Stomach smooth muscle (tissue), 2 donors: Measurements from ENCODE around the gene LMO3.

ENCODE experiments used
- H3K27ac ChIP-seq: one replicate; pipeline ENCODE4 v1.7.0; 2013; ENCODE audit warnings: mild to moderate bottlenecking, low read length, inconsistent platforms
- H3K27me3 ChIP-seq, 2 donors: one replicate each; pipeline ENCODE4 v1.7.0; 2013; ENCODE audit warnings: low read length in 2 of 2; ENCODE audit not compliant: insufficient read depth in 2 of 2, control insufficient read depth in 1 of 2
- H3K36me3 ChIP-seq, 2 donors: one replicate each; pipeline ENCODE4 v1.7.0; 2013; ENCODE audit warnings: low read length in 2 of 2; ENCODE audit not compliant: control insufficient read depth in 2 of 2, insufficient read depth in 2 of 2
- H3K4me1 ChIP-seq: one replicate; pipeline ENCODE4 v1.7.0; 2013; ENCODE audit warnings: low read length; ENCODE audit not compliant: control insufficient read depth, insufficient read depth
- H3K4me3 ChIP-seq, 2 donors: one replicate each; pipeline ENCODE4 v1.7.0; 2013; ENCODE audit warnings: low read length in 2 of 2
- H3K9ac ChIP-seq, 2 donors: one replicate each; pipeline ENCODE4 v1.7.0; 2013; ENCODE audit warnings: low read length in 2 of 2, mild to moderate bottlenecking in 1 of 2
- H3K9me3 ChIP-seq, 2 donors: one replicate each; pipeline ENCODE4 v1.7.0; 2013; ENCODE audit warnings: low read length in 2 of 2; ENCODE audit not compliant: control insufficient read depth in 2 of 2
- donor health status: healthy.
- donor health status: Pancreatic carcinoma.

Gene LMO3

GRCh38 chr12:16602412-16602811 lies 3.5 kb downstream of the LMO3 start:
- peak overlapping the region; percentile 81 for H3K27ac ChIP-seq
- no peaks in the 10 kb centered on the region for H3K27me3 ChIP-seq
- no peaks in the 10 kb centered on the region for H3K9me3 ChIP-seq
- no peak overlapping the region for H3K9ac ChIP-seq
- H3K4me1 ChIP-seq = no peaks in the 10 kb centered on the region
- peak overlapping the region in 1 of 2 donors; percentile 44 for H3K4me3 ChIP-seq
- H3K36me3 ChIP-seq = no peaks in the 10 kb centered on the region

GRCh38 chr12:16600525-16600924 lies 5.4 kb downstream of the LMO3 start:
- H3K4me1 ChIP-seq = no peaks in the 10 kb centered on the region
- H3K9ac ChIP-seq = no peak overlapping the region
- H3K9me3 ChIP-seq = no peaks in the 10 kb centered on the region
- H3K4me3 ChIP-seq = peak overlapping the region in 1 of 2 donors; percentile 41
- no peaks in the 10 kb centered on the region for H3K27me3 ChIP-seq
- H3K27ac ChIP-seq = peak overlapping the region; percentile 41
- no peaks in the 10 kb centered on the region for H3K36me3 ChIP-seq

GRCh38 chr12:16599081-16599480 lies 6.9 kb downstream of the LMO3 start:
- no peaks in the 10 kb centered on the region for H3K27me3 ChIP-seq
- no peaks in the 10 kb centered on the region for H3K36me3 ChIP-seq
- peak overlapping the region; percentile 0 to 23 for H3K4me3 ChIP-seq
- no peaks in the 10 kb centered on the region for H3K4me1 ChIP-seq
- no peaks in the 10 kb centered on the region for H3K9me3 ChIP-seq
- H3K9ac ChIP-seq = peak overlapping the region in 1 of 2 donors; percentile 21
- H3K27ac ChIP-seq = peak overlapping the region; percentile 78

GRCh38 chr12:16594797-16595196 lies 11.2 kb downstream of the LMO3 start:
- no peak overlapping the region for H3K4me3 ChIP-seq
- no peaks in the 10 kb centered on the region for H3K9me3 ChIP-seq
- H3K27ac ChIP-seq = no peak overlapping the region

GRCh38 chr12:16593546-16593945 lies 12.4 kb downstream of the LMO3 start:
- no peaks in the 10 kb centered on the region for H3K4me1 ChIP-seq
- H3K9ac ChIP-seq = no peak overlapping the region
- H3K27me3 ChIP-seq = no peaks in the 10 kb centered on the region
- H3K4me3 ChIP-seq = no peak overlapping the region
- no peaks in the 10 kb centered on the region for H3K36me3 ChIP-seq
- H3K9me3 ChIP-seq = no peaks in the 10 kb centered on the region
- H3K27ac ChIP-seq = no peak overlapping the region

More at GRCh38 chr12:16594797-16595196, 11.2 kb downstream of the LMO3 start:
- Histone ChIP-seq H3K9ac (no peak overlapping the region), H3K27me3 (no peaks in the 10 kb centered on the region), H3K36me3 (no peaks in the 10 kb centered on the region), H3K4me1 (no peaks in the 10 kb centered on the region)

GRCh38 chr12:16590645-16591044 lies 15.3 kb downstream of the LMO3 start:
- Histone ChIP-seq H3K9me3 (no peaks in the 10 kb centered on the region), H3K9ac (no peak overlapping the region), H3K36me3 (no peaks in the 10 kb centered on the region), H3K27me3 (no peaks in the 10 kb centered on the region), H3K27ac (no peak overlapping the region), H3K4me1 (peaks cover 3% of the 10 kb centered on the region), H3K4me3 (no peak overlapping the region)

GRCh38 chr12:16588812-16589211 lies 17.1 kb downstream of the LMO3 start:
- H3K27me3 ChIP-seq = no peaks in the 10 kb centered on the region
- H3K9ac ChIP-seq = no peak overlapping the region
- H3K9me3 ChIP-seq = no peaks in the 10 kb centered on the region
- H3K4me1 ChIP-seq = peaks cover 3% of the 10 kb centered on the region
- H3K36me3 ChIP-seq = no peaks in the 10 kb centered on the region
- H3K27ac ChIP-seq = no peak overlapping the region
- H3K4me3 ChIP-seq = no peak overlapping the region

GRCh38 chr12:16587514-16587913 lies 18.4 kb downstream of the LMO3 start:
- H3K27ac ChIP-seq = peak overlapping the region; percentile 82

GRCh38 chr12:16587110-16587453 lies 18.9 kb downstream of the LMO3 start:
- Histone ChIP-seq H3K9ac (no peak overlapping the region), H3K27me3 (no peaks in the 10 kb centered on the region), H3K4me3 (peak overlapping the region in 1 of 2 donors; percentile 24)

More at GRCh38 chr12:16587514-16587913, 18.4 kb downstream of the LMO3 start:
- Histone ChIP-seq H3K9me3 (no peaks in the 10 kb centered on the region), H3K27me3 (no peaks in the 10 kb centered on the region), H3K4me3 (peak overlapping the region in 1 of 2 donors; percentile 24), H3K4me1 (peaks cover 3% of the 10 kb centered on the region), H3K36me3 (no peaks in the 10 kb centered on the region), H3K9ac (peak overlapping the region in 1 of 2 donors; percentile 52)

GRCh38 chr12:16586350-16587109 lies 19.4 kb downstream of the LMO3 start:
- Histone ChIP-seq H3K4me3 (peak overlapping the region in 1 of 2 donors; percentile 24), H3K9ac (no peak overlapping the region), H3K27ac (peak overlapping the region; percentile 82), H3K9me3 (no peaks in the 10 kb centered on the region), H3K27me3 (no peaks in the 10 kb centered on the region), H3K36me3 (no peaks in the 10 kb centered on the region), H3K4me1 (peaks cover 3% of the 10 kb centered on the region)

More at GRCh38 chr12:16587110-16587453, 18.9 kb downstream of the LMO3 start:
- Histone ChIP-seq H3K9me3 (no peaks in the 10 kb centered on the region), H3K27ac (peak overlapping the region; percentile 82), H3K36me3 (no peaks in the 10 kb centered on the region), H3K4me1 (peaks cover 3% of the 10 kb centered on the region)

- Histone ChIP-seq H3K36me3 (no peaks in the 10 kb centered on the region), H3K9ac (no peak overlapping the region), H3K9me3 (no peaks in the 10 kb centered on the region), H3K27me3 (no peaks in the 10 kb centered on the region), H3K27ac (peak overlapping the region; percentile 82), H3K4me1 (peaks cover 3% of the 10 kb centered on the region), H3K4me3 (no peak overlapping the region)
Measured at GRCh38 chr12:16585781-16586180, 20.2 kb downstream of the LMO3 start.
